K562 (cell line): ENCODE results near the gene IGDCC3. TPM values are rescaled to one million over a fixed set of nuclear protein-coding genes. Genes with fewer than 3 reads are reported as not detected.

Source experiments
- LCOR ChIP-seq: sonication (generic); formaldehyde crosslinking; IDR thresholded peaks from 2 replicates; pipeline ENCODE4 v1.8.0; 2022; ENCODE audit warnings: mild to moderate bottlenecking, missing genetic modification reagents
- polyA plus RNA-seq, 8 experiments: library from polyadenylated mRNA; depleted of rRNA in 4 of 8; stranded (reverse) in 5 of 8; unstranded in 3 of 8; fragments of >200 nt; fragmentation: Nextera tagmentation in 2 of 8; fragmentation: Illumina TruSeq in 1 of 8; extraction: Ambion mirVana in 2 of 8; extraction: Trizol in 1 of 8; gene quantifications; 2 replicates each; pipeline versions ENCODE4 v1.2.1 to v1.2.3, GENCODE V29; 2011 to 2014; ENCODE audit warnings: inconsistent platforms in 1 of 8, missing spikeins in 1 of 8
- small RNA-seq: library from RNA; depleted of rRNA; stranded (forward); fragments of <200 nt; gene quantifications from one replicate; pipeline ENCODE3, GENCODE V24; 2014
- total RNA-seq, 7 experiments: library from RNA; depleted of rRNA in 6 of 7; stranded (reverse); fragments of >200 nt in 6 of 7; fragmentation: Illumina TruSeq in 2 of 7; extraction: Trizol in 2 of 7; gene quantifications; 2 replicates each; pipeline versions ENCODE4 v1.2.1 to v1.2.3, GENCODE V29; 2011 to 2021; ENCODE audit warnings: low replicate concordance in 1 of 7
- TF ChIP-seq, protein P1 (sequence below): fragments of 250-450 bp; sonication (Bioruptor Pico); IDR thresholded peaks from 2 replicates; pipeline ENCODE4 v1.9.0; 2021; ENCODE audit warnings: mild to moderate bottlenecking, inconsistent platforms

The IGDCC3 gene
- total and polyA plus RNA-seq, 9 of the 15 experiments (the other 6 are each of a cell fraction or from before 2014, with no cell fraction given): not detected

DNA sequence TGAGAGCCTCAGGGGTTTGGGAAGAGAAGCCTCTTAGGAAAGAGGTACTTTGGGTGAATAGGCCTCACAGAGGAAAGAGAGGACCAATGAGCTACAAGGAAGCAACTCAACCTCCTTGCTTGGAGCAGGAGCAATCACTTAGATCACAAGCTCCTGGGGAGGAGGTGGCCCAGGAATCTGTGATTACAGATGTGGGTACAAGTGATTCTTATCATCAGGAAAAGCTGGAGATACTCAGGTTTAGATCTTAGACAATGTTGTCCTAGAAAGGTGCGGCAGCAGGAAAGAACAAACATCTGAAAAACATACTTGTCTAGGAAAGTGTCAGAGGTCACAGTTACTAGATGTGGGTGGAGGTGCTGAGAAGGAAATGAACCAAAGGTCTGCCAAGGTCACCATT is 99.3 kb downstream of the IGDCC3 start (continued):
- TF ChIP-seq, protein P1, sequence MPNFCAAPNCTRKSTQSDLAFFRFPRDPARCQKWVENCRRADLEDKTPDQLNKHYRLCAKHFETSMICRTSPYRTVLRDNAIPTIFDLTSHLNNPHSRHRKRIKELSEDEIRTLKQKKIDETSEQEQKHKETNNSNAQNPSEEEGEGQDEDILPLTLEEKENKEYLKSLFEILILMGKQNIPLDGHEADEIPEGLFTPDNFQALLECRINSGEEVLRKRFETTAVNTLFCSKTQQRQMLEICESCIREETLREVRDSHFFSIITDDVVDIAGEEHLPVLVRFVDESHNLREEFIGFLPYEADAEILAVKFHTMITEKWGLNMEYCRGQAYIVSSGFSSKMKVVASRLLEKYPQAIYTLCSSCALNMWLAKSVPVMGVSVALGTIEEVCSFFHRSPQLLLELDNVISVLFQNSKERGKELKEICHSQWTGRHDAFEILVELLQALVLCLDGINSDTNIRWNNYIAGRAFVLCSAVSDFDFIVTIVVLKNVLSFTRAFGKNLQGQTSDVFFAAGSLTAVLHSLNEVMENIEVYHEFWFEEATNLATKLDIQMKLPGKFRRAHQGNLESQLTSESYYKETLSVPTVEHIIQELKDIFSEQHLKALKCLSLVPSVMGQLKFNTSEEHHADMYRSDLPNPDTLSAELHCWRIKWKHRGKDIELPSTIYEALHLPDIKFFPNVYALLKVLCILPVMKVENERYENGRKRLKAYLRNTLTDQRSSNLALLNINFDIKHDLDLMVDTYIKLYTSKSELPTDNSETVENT (CRISPR knock-in tag): no peak
- no peak for TF ChIP-seq LCOR (CRISPR knock-in tag)

Small RNA genes within 50 kb of the gene (small RNA-seq; reads per million reads assigned to genes)
- gene RNU5A-1 (308,282 reads per million, percentile 100 among the genes with 10 or more reads in this experiment), gene RNU5B-1 (22,461 reads per million, percentile 100 among the genes with 10 or more reads in this experiment), gene SNORA24B (0.26 reads per million)

Other genes starting within 250 kb of the IGDCC3 start
Only the 7 nearest of the 11 such genes appear.
- 0.04 TPM in 1 of 2 replicates, not detected in the other for gene CILP, start 166.5 kb downstream of the IGDCC3 start, total RNA-seq (2014; rRNA removed)
- gene CILP, start 166.5 kb downstream of the IGDCC3 start, total RNA-seq (2014; rRNA removed; fragmentation: Illumina TruSeq; extraction: Trizol): not detected in 2 replicates
- gene CILP, start 166.5 kb downstream of the IGDCC3 start, total RNA-seq (2015; rRNA removed; fragmentation: Illumina TruSeq; extraction: Trizol): not detected in 2 replicates
- not detected in 2 replicates for gene CILP, start 166.5 kb downstream of the IGDCC3 start, total RNA-seq (2021)
- 0.03 and 0.05 TPM in 2 replicates for gene CILP, start 166.5 kb downstream of the IGDCC3 start, polyA plus RNA-seq (2011; rRNA removed)
- gene CILP, start 166.5 kb downstream of the IGDCC3 start, polyA plus RNA-seq (2014; fragmentation: Illumina TruSeq; extraction: Trizol): not detected in 2 replicates
- gene CILP, start 166.5 kb downstream of the IGDCC3 start, polyA plus RNA-seq (2014; fragmentation: Nextera tagmentation; extraction: Ambion mirVana): not detected
- gene CILP, start 166.5 kb downstream of the IGDCC3 start, polyA plus RNA-seq (2014; rRNA removed): not detected in 2 replicates
- 5.1 and 6.7 TPM in 2 replicates for gene PARP16, start 91.1 kb downstream of the IGDCC3 start, total RNA-seq (2014; rRNA removed)
- gene PARP16, start 91.1 kb downstream of the IGDCC3 start, total RNA-seq (2014; rRNA removed; fragmentation: Illumina TruSeq; extraction: Trizol): 6.4 and 7.0 TPM in 2 replicates
- 5.8 and 6.3 TPM in 2 replicates for gene PARP16, start 91.1 kb downstream of the IGDCC3 start, total RNA-seq (2015; rRNA removed; fragmentation: Illumina TruSeq; extraction: Trizol)
- 7.6 TPM in 2 replicates for gene PARP16, start 91.1 kb downstream of the IGDCC3 start, total RNA-seq (2021)
- gene PARP16, start 91.1 kb downstream of the IGDCC3 start, polyA plus RNA-seq (2011; rRNA removed): 7.5 and 10.3 TPM in 2 replicates
- gene PARP16, start 91.1 kb downstream of the IGDCC3 start, polyA plus RNA-seq (2014; fragmentation: Illumina TruSeq; extraction: Trizol): 8.2 and 9.9 TPM in 2 replicates
- 1 to 10 TPM; 3.0 to 5.6 TPM for gene PARP16, start 91.1 kb downstream of the IGDCC3 start, polyA plus RNA-seq (2014; fragmentation: Nextera tagmentation; extraction: Ambion mirVana)
- 5.8 and 7.8 TPM in 2 replicates for gene PARP16, start 91.1 kb downstream of the IGDCC3 start, polyA plus RNA-seq (2014; rRNA removed)
- not detected in 2 replicates for gene RNU5A-1, start 82.0 kb downstream of the IGDCC3 start, total RNA-seq (2014; rRNA removed)
- not detected in 2 replicates for gene RNU5A-1, start 82.0 kb downstream of the IGDCC3 start, total RNA-seq (2014; rRNA removed; fragmentation: Illumina TruSeq; extraction: Trizol)
- not detected in 2 replicates for gene RNU5A-1, start 82.0 kb downstream of the IGDCC3 start, total RNA-seq (2015; rRNA removed; fragmentation: Illumina TruSeq; extraction: Trizol)
- not detected in 2 replicates for gene RNU5A-1, start 82.0 kb downstream of the IGDCC3 start, total RNA-seq (2021)
- gene RNU5A-1, start 82.0 kb downstream of the IGDCC3 start, polyA plus RNA-seq (2011; rRNA removed): not detected in 2 replicates
- not detected in 2 replicates for gene RNU5A-1, start 82.0 kb downstream of the IGDCC3 start, polyA plus RNA-seq (2014; fragmentation: Illumina TruSeq; extraction: Trizol)
- not detected for gene RNU5A-1, start 82.0 kb downstream of the IGDCC3 start, polyA plus RNA-seq (2014; fragmentation: Nextera tagmentation; extraction: Ambion mirVana)
- not detected in 2 replicates for gene RNU5A-1, start 82.0 kb downstream of the IGDCC3 start, polyA plus RNA-seq (2014; rRNA removed)
- gene RNU5B-1, start 73.3 kb downstream of the IGDCC3 start, total RNA-seq (2014; rRNA removed): not detected in 2 replicates
- not detected in 2 replicates for gene RNU5B-1, start 73.3 kb downstream of the IGDCC3 start, total RNA-seq (2014; rRNA removed; fragmentation: Illumina TruSeq; extraction: Trizol)
- gene RNU5B-1, start 73.3 kb downstream of the IGDCC3 start, total RNA-seq (2015; rRNA removed; fragmentation: Illumina TruSeq; extraction: Trizol): not detected in 2 replicates
- gene RNU5B-1, start 73.3 kb downstream of the IGDCC3 start, total RNA-seq (2021): 14.2 TPM in 1 of 2 replicates, not detected in the other
- gene RNU5B-1, start 73.3 kb downstream of the IGDCC3 start, polyA plus RNA-seq (2011; rRNA removed): not detected in 2 replicates
- gene RNU5B-1, start 73.3 kb downstream of the IGDCC3 start, polyA plus RNA-seq (2014; fragmentation: Illumina TruSeq; extraction: Trizol): not detected in 2 replicates
- gene RNU5B-1, start 73.3 kb downstream of the IGDCC3 start, polyA plus RNA-seq (2014; fragmentation: Nextera tagmentation; extraction: Ambion mirVana): not detected
- not detected in 2 replicates for gene RNU5B-1, start 73.3 kb downstream of the IGDCC3 start, polyA plus RNA-seq (2014; rRNA removed)
- 0.33 and 1.4 TPM in 2 replicates for gene IGDCC4, start 44.9 kb upstream of the IGDCC3 start, total RNA-seq (2014; rRNA removed)
- gene IGDCC4, start 44.9 kb upstream of the IGDCC3 start, total RNA-seq (2014; rRNA removed; fragmentation: Illumina TruSeq; extraction: Trizol): 0.07 and 0.54 TPM in 2 replicates
- 0.11 and 0.14 TPM in 2 replicates for gene IGDCC4, start 44.9 kb upstream of the IGDCC3 start, total RNA-seq (2015; rRNA removed; fragmentation: Illumina TruSeq; extraction: Trizol)
- 0.31 and 0.42 TPM in 2 replicates for gene IGDCC4, start 44.9 kb upstream of the IGDCC3 start, total RNA-seq (2021)
- gene IGDCC4, start 44.9 kb upstream of the IGDCC3 start, polyA plus RNA-seq (2011; rRNA removed): 0.79 and 1.5 TPM in 2 replicates
- gene IGDCC4, start 44.9 kb upstream of the IGDCC3 start, polyA plus RNA-seq (2014; fragmentation: Illumina TruSeq; extraction: Trizol): 0.17 and 0.22 TPM in 2 replicates
- gene IGDCC4, start 44.9 kb upstream of the IGDCC3 start, polyA plus RNA-seq (2014; fragmentation: Nextera tagmentation; extraction: Ambion mirVana): under 1 TPM; 0.04 to 0.06 TPM
- 0.13 and 0.16 TPM in 2 replicates for gene IGDCC4, start 44.9 kb upstream of the IGDCC3 start, polyA plus RNA-seq (2014; rRNA removed)
- 36.7 and 42.2 TPM in 2 replicates for gene DPP8, start 139.7 kb upstream of the IGDCC3 start, total RNA-seq (2014; rRNA removed)
- 20.7 and 25.3 TPM in 2 replicates for gene DPP8, start 139.7 kb upstream of the IGDCC3 start, total RNA-seq (2014; rRNA removed; fragmentation: Illumina TruSeq; extraction: Trizol)
- 17.0 and 18.3 TPM in 2 replicates for gene DPP8, start 139.7 kb upstream of the IGDCC3 start, total RNA-seq (2015; rRNA removed; fragmentation: Illumina TruSeq; extraction: Trizol)
- gene DPP8, start 139.7 kb upstream of the IGDCC3 start, total RNA-seq (2021): 21.2 and 22.0 TPM in 2 replicates
- gene DPP8, start 139.7 kb upstream of the IGDCC3 start, polyA plus RNA-seq (2011; rRNA removed): 24.6 and 25.6 TPM in 2 replicates
- 14.2 and 18.4 TPM in 2 replicates for gene DPP8, start 139.7 kb upstream of the IGDCC3 start, polyA plus RNA-seq (2014; fragmentation: Illumina TruSeq; extraction: Trizol)
- gene DPP8, start 139.7 kb upstream of the IGDCC3 start, polyA plus RNA-seq (2014; fragmentation: Nextera tagmentation; extraction: Ambion mirVana): 1 to 10 TPM; 5.5 to 10.0 TPM
- gene DPP8, start 139.7 kb upstream of the IGDCC3 start, polyA plus RNA-seq (2014; rRNA removed): 26.8 and 27.6 TPM in 2 replicates
- 72.8 and 84.0 TPM in 2 replicates for gene HACD3, start 152.5 kb upstream of the IGDCC3 start, total RNA-seq (2014; rRNA removed)
- 108 and 112 TPM in 2 replicates for gene HACD3, start 152.5 kb upstream of the IGDCC3 start, total RNA-seq (2014; rRNA removed; fragmentation: Illumina TruSeq; extraction: Trizol)
- 108 and 113 TPM in 2 replicates for gene HACD3, start 152.5 kb upstream of the IGDCC3 start, total RNA-seq (2015; rRNA removed; fragmentation: Illumina TruSeq; extraction: Trizol)
- 65.9 and 71.0 TPM in 2 replicates for gene HACD3, start 152.5 kb upstream of the IGDCC3 start, total RNA-seq (2021)
- gene HACD3, start 152.5 kb upstream of the IGDCC3 start, polyA plus RNA-seq (2011; rRNA removed): 88.4 and 117 TPM in 2 replicates
- 95.2 and 108 TPM in 2 replicates for gene HACD3, start 152.5 kb upstream of the IGDCC3 start, polyA plus RNA-seq (2014; fragmentation: Illumina TruSeq; extraction: Trizol)
- gene HACD3, start 152.5 kb upstream of the IGDCC3 start, polyA plus RNA-seq (2014; fragmentation: Nextera tagmentation; extraction: Ambion mirVana): 10 to 100 TPM; 48.1 to 59.6 TPM
- 65.0 and 75.2 TPM in 2 replicates for gene HACD3, start 152.5 kb upstream of the IGDCC3 start, polyA plus RNA-seq (2014; rRNA removed)